HG03457 (cell line): Measurements from ENCODE around the gene SIRT1.
A peak's percentile ranks its signal among the peaks of the same experiment; 100 is the strongest.
"Not testable (repeated sequence)": the region's sequence is repeated elsewhere in the genome, so short reads cannot be mapped to it uniquely, and the experiment has no call there.

Experiments
- ATAC-seq: cut with Tn5 transposase; IDR thresholded peaks from one replicate; pipeline ENCODE4 v1.9.1; 2021; ENCODE audit warnings: moderate number of reproducible peaks; ENCODE audit not compliant: unreplicated experiment

The SIRT1 gene

GRCh38 chr10:67875340-67876238 lies 8.9 kb upstream of the SIRT1 start:
- ATAC-seq: no peak

GRCh38 chr10:67877421-67877820 lies 7.0 kb upstream of the SIRT1 start:
- not testable (repeated sequence) for ATAC-seq

GRCh38 chr10:67878133-67878532 lies 6.3 kb upstream of the SIRT1 start:
- ATAC-seq: no peak

GRCh38 chr10:67883710-67884312 lies 645 bp upstream of the SIRT1 start:
- ATAC-seq: no peak

GRCh38 chr10:67884842-67885670 lies 600 bp downstream of the SIRT1 start:
- ATAC-seq: peak; percentile 46

- ATAC-seq: no peak
These were observed 9.2 kb downstream of the SIRT1 start for GRCh38 chr10:67893637-67894036.

- ATAC-seq: no peak
These were observed 19.1 kb downstream of the SIRT1 start for GRCh38 chr10:67903581-67903980.

GRCh38 chr10:67912331-67912946 lies 28.0 kb downstream of the SIRT1 start:
- ATAC-seq: no peak

- no peak for ATAC-seq
These were observed 30.4 kb downstream of the SIRT1 start for GRCh38 chr10:67914777-67915340.

GRCh38 chr10:67917169-67917568 lies 32.7 kb downstream of the SIRT1 start:
- ATAC-seq: no peak

GRCh38 chr10:67917679-67918078 lies 33.2 kb downstream of the SIRT1 start:
- ATAC-seq: no peak

GRCh38 chr10:67921065-67921464 lies 36.6 kb downstream of the SIRT1 start:
- no peak for ATAC-seq

GRCh38 chr10:67923551-67923950 lies 39.1 kb downstream of the SIRT1 start:
- ATAC-seq: no peak

GRCh38 chr10:67924136-67924535 lies 39.7 kb downstream of the SIRT1 start:
- ATAC-seq: no peak

- ATAC-seq: no peak
These were observed 41.1 kb downstream of the SIRT1 start for GRCh38 chr10:67925449-67926005.

GRCh38 chr10:67926951-67927350 lies 42.5 kb downstream of the SIRT1 start:
- no peak for ATAC-seq

- no peak for ATAC-seq
These were observed 48.7 kb downstream of the SIRT1 start for GRCh38 chr10:67933199-67933598.

- ATAC-seq: no peak
These were observed 49.9 kb downstream of the SIRT1 start for GRCh38 chr10:67934336-67934735.

- ATAC-seq: no peak
These were observed 50.8 kb downstream of the SIRT1 start for GRCh38 chr10:67935223-67935622.

- no peak for ATAC-seq
These were observed 52.0 kb downstream of the SIRT1 start for GRCh38 chr10:67936416-67936815.
